ENCODE results near the gene NOP16. TPM values are rescaled to one million over a fixed set of nuclear protein-coding genes. Genes with fewer than 3 reads are reported as not detected.

The NOP16 gene
- total RNA-seq, 1 experiment from 2014 or later: 134 TPM

DNA sequence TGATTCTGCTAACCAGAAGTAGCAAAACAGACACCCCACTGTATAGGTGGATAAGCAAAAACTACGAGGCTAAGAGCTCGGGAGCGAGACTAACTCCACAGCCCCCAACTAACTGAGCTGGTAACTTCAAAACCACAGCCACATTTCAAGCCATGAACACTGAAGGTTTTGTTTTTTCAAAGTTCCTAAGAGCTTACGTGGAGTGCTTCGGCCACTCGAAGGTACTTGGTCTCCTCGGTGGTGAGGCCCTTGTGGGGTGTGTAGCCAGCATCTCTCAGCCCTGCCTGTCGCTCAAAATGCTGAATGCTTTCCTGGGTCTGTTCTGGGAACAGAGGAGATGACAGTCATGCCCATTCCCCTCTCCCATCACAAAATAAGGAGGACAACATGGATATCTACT is 38.0 kb downstream of the NOP16 start:
- no peak for DNase-seq (ENCODE audit: unreplicated experiment)
- CTCF ChIA-PET: interaction anchor here (0.8 to 1.5 kb wide), 2 partner anchors 11 to 621 kb away, joined by 4 to 5 read pairs; no protein-coding TSS in a partner anchor
- H3K4me3 Mint-ChIP-seq (ENCODE audit: unreplicated experiment): no peak overlapping the region
- BruUV-seq (replicated peaks): no TSS peak
- no peaks in the 10 kb centered on the region for H3K4me1 Mint-ChIP-seq (ENCODE audit: insufficient read depth, unreplicated experiment)
- intact Hi-C loops (cut with micrococcal nuclease): no loop called here
- no peaks in the 10 kb centered on the region for H3K9me3 Mint-ChIP-seq (ENCODE audit: unreplicated experiment)
- POLR2A ChIA-PET: interaction anchor here (0.8 to 2.5 kb wide), 2 partner anchors 11 to 859 kb away, joined by 3 to 16 read pairs; partner anchors contain the start of gene KIAA1191
- no peaks in the 10 kb centered on the region for H3K27me3 Mint-ChIP-seq (ENCODE audit: insufficient read depth, unreplicated experiment)
- H3K36me3 Mint-ChIP-seq (ENCODE audit: insufficient read depth, unreplicated experiment): peaks cover 93% of the 10 kb centered on the region
- H3K27ac Mint-ChIP-seq (ENCODE audit: low read depth, unreplicated experiment): no peak overlapping the region
- TF ChIP-seq CTCF (IDR thresholded peaks at IDR 0.05; ENCODE audit: unreplicated experiment): no peak

DNA sequence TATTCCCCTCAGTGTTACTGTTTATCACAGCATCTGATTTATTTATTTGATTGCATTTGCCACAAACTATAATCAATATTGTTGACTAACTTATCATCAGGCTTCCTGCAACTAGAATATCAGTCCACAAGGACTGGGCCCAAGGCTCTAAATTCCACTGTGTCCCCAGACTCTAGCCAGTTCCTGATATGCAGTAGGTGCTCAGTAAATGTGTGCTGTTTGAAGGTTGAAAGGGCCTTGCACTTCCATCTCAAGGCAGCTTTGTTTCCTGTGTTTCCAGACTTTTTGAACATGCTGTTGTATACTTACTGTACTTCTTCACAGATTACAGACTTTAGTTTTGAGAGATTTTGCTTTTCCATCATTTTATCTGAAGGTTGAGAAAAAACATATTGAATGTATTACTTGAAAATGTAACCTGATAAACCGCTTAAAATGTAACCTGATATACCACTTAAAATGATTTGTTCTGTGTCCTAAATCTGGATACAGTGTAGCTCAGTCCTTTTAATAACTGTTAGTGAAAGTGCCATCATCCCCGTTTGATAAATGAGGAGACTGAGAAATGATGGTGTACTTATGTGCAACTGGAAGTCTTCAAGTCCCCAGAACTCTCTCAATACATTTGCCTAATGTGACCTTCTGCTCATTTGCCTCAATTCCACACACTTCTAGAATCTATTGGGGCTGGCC is 45.5 kb downstream of the NOP16 start:
- Mint-ChIP-seq H3K36me3 (ENCODE audit: insufficient read depth, unreplicated experiment) (peaks cover 41% of the 10 kb centered on the region), H3K4me1 (ENCODE audit: insufficient read depth, unreplicated experiment) (peaks cover 6% of the 10 kb centered on the region), H3K27me3 (ENCODE audit: insufficient read depth, unreplicated experiment) (no peaks in the 10 kb centered on the region), H3K27ac (ENCODE audit: low read depth, unreplicated experiment) (no peak overlapping the region), H3K9me3 (ENCODE audit: unreplicated experiment) (no peaks in the 10 kb centered on the region), H3K4me3 (ENCODE audit: unreplicated experiment) (no peak overlapping the region)
- CTCF ChIA-PET: interaction anchor here (1.5 kb wide), 1 partner anchor 12 kb away, joined by 3 read pairs; no protein-coding TSS in a partner anchor
- intact Hi-C loops (cut with micrococcal nuclease): no loop called here
- POLR2A ChIA-PET: no interaction called here
- no peak for TF ChIP-seq CTCF (IDR thresholded peaks at IDR 0.05; ENCODE audit: unreplicated experiment)
- BruUV-seq (replicated peaks): no TSS peak
- DNase-seq (ENCODE audit: unreplicated experiment): no peak

DNA sequence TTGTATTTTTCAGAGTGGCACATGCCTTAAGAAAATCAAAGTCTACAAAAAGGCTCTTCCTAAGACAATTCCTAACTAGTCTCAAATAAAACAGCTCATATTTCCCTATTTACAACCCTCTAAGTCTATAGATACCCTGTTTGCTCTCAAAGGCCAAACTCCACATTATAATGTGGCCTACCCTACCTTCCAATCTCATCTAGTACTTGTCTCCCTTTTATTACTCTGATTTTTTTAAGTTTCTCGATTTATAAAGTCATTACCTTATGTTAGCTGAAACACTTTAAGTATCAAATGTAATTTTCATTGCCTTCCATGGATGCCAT is 46.3 kb downstream of the NOP16 start:
- no peak overlapping the region for H3K4me3 Mint-ChIP-seq (ENCODE audit: unreplicated experiment)
- H3K27me3 Mint-ChIP-seq (ENCODE audit: insufficient read depth, unreplicated experiment): no peaks in the 10 kb centered on the region
- no peak for DNase-seq (ENCODE audit: unreplicated experiment)
- intact Hi-C loops (cut with micrococcal nuclease): no loop called here
- H3K27ac Mint-ChIP-seq (ENCODE audit: low read depth, unreplicated experiment): no peak overlapping the region
- peaks cover 6% of the 10 kb centered on the region for H3K4me1 Mint-ChIP-seq (ENCODE audit: insufficient read depth, unreplicated experiment)
- no peak for TF ChIP-seq CTCF (IDR thresholded peaks at IDR 0.05; ENCODE audit: unreplicated experiment)
- BruUV-seq (replicated peaks): no TSS peak
- ChIA-PET CTCF (interaction anchor here (1.5 kb wide), 1 partner anchor 13 kb away, joined by 3 read pairs; no protein-coding TSS in a partner anchor), POLR2A (interaction anchor here (0.5 to 0.8 kb wide), 2 partner anchors 18 to 21 kb away, joined by 3 to 4 read pairs; no protein-coding TSS in a partner anchor)
- H3K36me3 Mint-ChIP-seq (ENCODE audit: insufficient read depth, unreplicated experiment): peaks cover 37% of the 10 kb centered on the region
- no peaks in the 10 kb centered on the region for H3K9me3 Mint-ChIP-seq (ENCODE audit: unreplicated experiment)

GRCh38 chr5:176341325-176342157 is 46.9 kb downstream of the NOP16 start:
- Mint-ChIP-seq H3K4me1 (ENCODE audit: insufficient read depth, unreplicated experiment) (peaks cover 6% of the 10 kb centered on the region), H3K9me3 (ENCODE audit: unreplicated experiment) (no peaks in the 10 kb centered on the region), H3K36me3 (ENCODE audit: insufficient read depth, unreplicated experiment) (peaks cover 37% of the 10 kb centered on the region), H3K27me3 (ENCODE audit: insufficient read depth, unreplicated experiment) (no peaks in the 10 kb centered on the region), H3K27ac (ENCODE audit: low read depth, unreplicated experiment) (no peak overlapping the region), H3K4me3 (ENCODE audit: unreplicated experiment) (no peak overlapping the region)
- DNase-seq (ENCODE audit: unreplicated experiment): no peak
- POLR2A ChIA-PET: interaction anchor here (0.5 to 0.8 kb wide), 2 partner anchors 18 to 20 kb away, joined by 3 to 4 read pairs; no protein-coding TSS in a partner anchor
- intact Hi-C loops (cut with micrococcal nuclease): no loop called here
- no peak for TF ChIP-seq CTCF (IDR thresholded peaks at IDR 0.05; ENCODE audit: unreplicated experiment)
- no TSS peak for BruUV-seq (replicated peaks)
- CTCF ChIA-PET: interaction anchor here (1.5 kb wide), 1 partner anchor 14 kb away, joined by 3 read pairs; no protein-coding TSS in a partner anchor

Data from MCF 10A (cell line).